Neuronal stem cell (in vitro differentiated cells): ENCODE results near the gene KRTAP10-6.
"Not testable (repeated sequence)": the region's sequence is repeated elsewhere in the genome, so short reads cannot be mapped to it uniquely, and the experiment has no call there.

ENCODE experiments used
- DNase-seq: peaks from one replicate; pipeline ENCODE4 v3.0.0-alpha.2; 2013; ENCODE audit warnings: low spot score
- H2AFZ ChIP-seq: one replicate; pipeline ENCODE4 v1.6.1; 2013; ENCODE audit warnings: mild to moderate bottlenecking, low read length, inconsistent platforms
- H2AK5ac ChIP-seq: 2 replicates; pipeline ENCODE4 v1.6.1; 2013; ENCODE audit warnings: low read depth, mild to moderate bottlenecking, inconsistent platforms, low read length, moderate library complexity, mixed read lengths
- H2BK120ac ChIP-seq: 2 replicates; pipeline ENCODE4 v1.6.1; 2013; ENCODE audit warnings: low read depth, mild to moderate bottlenecking, inconsistent platforms, low read length, moderate library complexity, mixed read lengths
- H2BK12ac ChIP-seq: one replicate; pipeline ENCODE4 v1.6.1; 2013; ENCODE audit warnings: low read length, inconsistent platforms
- H2BK15ac ChIP-seq: 2 replicates; pipeline ENCODE4 v1.6.1; 2013; ENCODE audit warnings: mild to moderate bottlenecking, low read length, inconsistent platforms, mixed read lengths
- H2BK5ac ChIP-seq: one replicate; pipeline ENCODE4 v1.6.1; 2013; ENCODE audit warnings: inconsistent platforms, mild to moderate bottlenecking, low read length, moderate library complexity
- H3K14ac ChIP-seq: one replicate; pipeline ENCODE4 v1.6.1; 2013; ENCODE audit warnings: low read length, inconsistent platforms
- H3K18ac ChIP-seq: 2 replicates; pipeline ENCODE4 v1.6.1; 2013; ENCODE audit warnings: low read length, inconsistent platforms
- H3K23ac ChIP-seq: 2 replicates; pipeline ENCODE4 v1.6.1; 2013; ENCODE audit warnings: low read depth, mild to moderate bottlenecking, mixed read lengths, low read length, inconsistent platforms; ENCODE audit not compliant: poor library complexity
- H3K27ac ChIP-seq: replicated peaks from 3 replicates; pipeline ENCODE4 v1.5.1; 2013; ENCODE audit warnings: low read length, inconsistent platforms
- H3K27me3 ChIP-seq, 3 experiments: 2 replicates each; pipeline ENCODE4 v1.6.1; 2013; ENCODE audit warnings: low read length in 3 of 3, mild to moderate bottlenecking in 2 of 3, inconsistent platforms in 1 of 3, low read depth in 1 of 3, mixed read lengths in 1 of 3, moderate library complexity in 1 of 3; ENCODE audit not compliant: control insufficient read depth in 3 of 3, insufficient read depth in 3 of 3
- H3K36me3 ChIP-seq, 2 donors: replicated peaks in 1 of 2; 2 replicates each; pipeline ENCODE4 v1.6.1; 2013; ENCODE audit warnings: low read length in 2 of 2; ENCODE audit not compliant: control insufficient read depth in 2 of 2, insufficient read depth in 2 of 2
- H3K4ac ChIP-seq: 2 replicates; pipeline ENCODE4 v1.6.1; 2013; ENCODE audit warnings: inconsistent platforms, mild to moderate bottlenecking, low read length, moderate library complexity
- H3K4me1 ChIP-seq, 2 donors: 1 replicate in 1 of 2; 2 replicates in 1 of 2; pipeline ENCODE4 v1.6.1; 2013; ENCODE audit warnings: low read length in 2 of 2, low read depth in 1 of 2; ENCODE audit not compliant: control insufficient read depth in 2 of 2, insufficient read depth in 1 of 2
- H3K4me2 ChIP-seq: one replicate; pipeline ENCODE4 v1.6.1; 2013; ENCODE audit warnings: mild to moderate bottlenecking, low read length, inconsistent platforms; ENCODE audit not compliant: insufficient read depth, poor library complexity, severe bottlenecking
- H3K4me3 ChIP-seq, 2 donors: 2 replicates each; pipeline ENCODE4 v1.5.1; 2013; ENCODE audit warnings: low read length in 2 of 2, mild to moderate bottlenecking in 2 of 2, inconsistent platforms in 1 of 2, moderate library complexity in 1 of 2
- H3K79me1 ChIP-seq: one replicate; pipeline ENCODE4 v1.6.1; 2013; ENCODE audit warnings: low read depth, mild to moderate bottlenecking, inconsistent platforms, low read length, moderate library complexity
- H3K9ac ChIP-seq: one replicate; pipeline ENCODE4 v1.6.1; 2013; ENCODE audit warnings: mild to moderate bottlenecking, low read depth, low read length, inconsistent platforms; ENCODE audit not compliant: poor library complexity
- H3K9me3 ChIP-seq, 2 donors: replicated peaks in 1 of 2; 2 replicates each; pipeline versions ENCODE3 to v1.6.1; 2013; ENCODE audit warnings: low read length in 2 of 2, mild to moderate bottlenecking in 2 of 2, inconsistent platforms in 1 of 2, low read depth in 1 of 2, mixed read lengths in 1 of 2, moderate library complexity in 1 of 2; ENCODE audit not compliant: control insufficient read depth in 2 of 2, insufficient read depth in 1 of 2
- H4K8ac ChIP-seq: one replicate; pipeline ENCODE4 v1.6.1; 2013; ENCODE audit warnings: low read depth, mild to moderate bottlenecking, inconsistent platforms, low read length, moderate library complexity
- H4K91ac ChIP-seq: one replicate; pipeline ENCODE4 v1.6.1; 2013; ENCODE audit warnings: low read length, low read depth, mild to moderate bottlenecking, inconsistent platforms; ENCODE audit not compliant: poor library complexity
- WGBS, 2 donors: extraction: QIAGEN DNeasy Blood & Tissue Kit; methylation state at CpG; one replicate each; pipeline ENCODE4 v1.1.7; 2013; ENCODE audit warnings: missing lambda C conversion rate in 2 of 2, mixed read lengths in 1 of 2; ENCODE audit not compliant: insufficient read length in 2 of 2, insufficient replicate concordance in 1 of 2; ENCODE audit errors: extremely low coverage in 2 of 2; 5-methylcytosine and 5-hydroxymethylcytosine counted together

The KRTAP10-6 gene

DNA sequence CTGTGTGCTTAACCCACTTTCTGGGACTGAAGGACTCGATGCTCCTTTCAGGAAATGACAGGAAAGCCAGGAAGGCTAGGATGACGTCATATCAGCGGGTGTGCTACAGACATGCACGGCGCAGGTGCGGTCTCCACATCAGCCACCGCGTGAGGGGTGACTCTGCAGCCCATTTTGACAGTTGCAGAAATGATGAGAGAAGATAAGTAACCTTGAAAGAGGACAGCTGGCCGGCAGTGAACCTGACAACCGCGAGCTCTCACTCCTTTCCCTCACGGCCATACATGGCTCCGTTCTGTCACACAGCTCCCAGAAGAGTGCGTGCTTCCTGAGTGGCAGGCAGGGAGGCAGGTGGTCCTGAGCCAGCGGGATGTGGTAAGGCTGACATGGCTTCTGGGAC, 10.2 kb downstream of the KRTAP10-6 start:
- Histone ChIP-seq H4K91ac (no peak overlapping the region), H4K8ac (no peak overlapping the region), H2AFZ (no peak overlapping the region), H3K36me3 (no peaks in the 10 kb centered on the region), H2BK120ac (no peak overlapping the region), H3K14ac (no peak overlapping the region), H3K4me3 (no peak overlapping the region), H3K4ac (no peak overlapping the region), H2BK12ac (no peak overlapping the region), H3K79me1 (no peaks in the 10 kb centered on the region), H3K9me3 (peaks cover 6 to 7% of the 10 kb centered on the region in 2 donors), H2BK5ac (no peak overlapping the region), H3K4me1 (no peaks in the 10 kb centered on the region), H3K27ac (no peak overlapping the region), H3K4me2 (no peak overlapping the region), H3K9ac (no peak overlapping the region), H3K27me3 (peaks cover 0 to 6% (median 0%) of the 10 kb centered on the region in 3 experiments), H3K18ac (peak overlapping the region; percentile 4), H2BK15ac (peak overlapping the region; percentile 8), H3K23ac (no peak overlapping the region), H2AK5ac (no peak overlapping the region)
- no CpG with 5 or more reads among the region's 15 CpGs for WGBS, 2 donors
- no peak for DNase-seq

- no peaks in the 10 kb centered on the region for H3K36me3 ChIP-seq
- peaks cover 9 to 10% of the 10 kb centered on the region in 2 donors for H3K9me3 ChIP-seq
- H3K4me3 ChIP-seq: no peak overlapping the region
- no peak for DNase-seq
- H3K27ac ChIP-seq: no peak overlapping the region
- H2BK15ac ChIP-seq: no peak overlapping the region
- H3K79me1 ChIP-seq: no peaks in the 10 kb centered on the region
- WGBS, 2 donors: no CpG with 5 or more reads among the region's 3 CpGs
- no peak overlapping the region for H2BK120ac ChIP-seq
- no peak overlapping the region for H3K14ac ChIP-seq
- no peak overlapping the region for H4K91ac ChIP-seq
- H2BK5ac ChIP-seq: no peak overlapping the region
- no peak overlapping the region for H3K9ac ChIP-seq
- no peak overlapping the region for H3K18ac ChIP-seq
- peaks cover 0 to 6% (median 0%) of the 10 kb centered on the region in 3 experiments for H3K27me3 ChIP-seq
- H3K23ac ChIP-seq: no peak overlapping the region
- H4K8ac ChIP-seq: no peak overlapping the region
- H2AK5ac ChIP-seq: no peak overlapping the region
- no peak overlapping the region for H3K4ac ChIP-seq
- H2BK12ac ChIP-seq: no peak overlapping the region
- no peak overlapping the region for H3K4me2 ChIP-seq
- no peak overlapping the region for H2AFZ ChIP-seq
- H3K4me1 ChIP-seq: no peaks in the 10 kb centered on the region
Measured at GRCh38 chr21:44581158-44581557, 11.1 kb downstream of the KRTAP10-6 start.

- H3K27me3 ChIP-seq: not testable (repeated sequence)
Measured at GRCh38 chr21:44580231-44580821, 12.0 kb downstream of the KRTAP10-6 start, which contains the start of gene KRTAP10-5. Gene KRTAP10-5, minus strand, starts transcription at chr21:44580604. Its CDS starts 26 bp downstream, at chr21:44580578.

DNA sequence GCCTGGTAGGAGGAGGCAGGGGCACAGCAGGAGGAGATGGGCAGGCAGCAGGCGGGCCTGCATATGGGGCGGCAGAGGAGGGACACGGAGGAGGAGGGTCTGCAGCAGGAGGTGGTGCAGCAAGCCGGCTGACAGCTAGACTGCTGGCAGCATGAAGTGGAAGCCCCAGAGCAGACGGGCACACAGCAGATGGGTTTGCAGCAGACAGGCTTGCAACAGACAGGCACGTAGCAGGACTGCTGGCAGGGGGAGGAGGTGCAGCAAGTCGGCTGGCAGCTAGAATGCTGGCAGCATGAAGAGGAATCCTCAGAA, 12.5 kb downstream of the KRTAP10-6 start:
- H3K14ac ChIP-seq: peak overlapping the region; percentile 51
- H2BK120ac ChIP-seq: no peak overlapping the region
- WGBS, 2 donors: no CpG with 5 or more reads among the region's 7 CpGs
- peaks cover 9 to 11% of the 10 kb centered on the region in 2 donors for H3K9me3 ChIP-seq
- H3K27ac ChIP-seq: no peak overlapping the region
- H3K4me3 ChIP-seq: no peak overlapping the region
- DNase-seq: no peak
- H3K36me3 ChIP-seq: no peaks in the 10 kb centered on the region
- H3K23ac ChIP-seq: peak overlapping the region; percentile 70
- H4K8ac ChIP-seq: no peak overlapping the region
- peaks cover 0 to 2% of the 10 kb centered on the region in 2 donors for H3K4me1 ChIP-seq
- H3K18ac ChIP-seq: peak overlapping the region; percentile 31
- H2AFZ ChIP-seq: no peak overlapping the region
- H3K79me1 ChIP-seq: no peaks in the 10 kb centered on the region
- peak overlapping the region; percentile 35 for H2BK12ac ChIP-seq
- peaks cover 0 to 4% (median 0%) of the 10 kb centered on the region in 3 experiments for H3K27me3 ChIP-seq
- H2BK15ac ChIP-seq: peak overlapping the region; percentile 52
- H3K4ac ChIP-seq: peak overlapping the region; percentile 18
- H3K4me2 ChIP-seq: no peak overlapping the region
- peak overlapping the region; percentile 89 for H2AK5ac ChIP-seq
- H4K91ac ChIP-seq: no peak overlapping the region
- no peak overlapping the region for H3K9ac ChIP-seq
- H2BK5ac ChIP-seq: no peak overlapping the region

More at GRCh38 chr21:44580231-44580821, 12.0 kb downstream of the KRTAP10-6 start, which contains the start of gene KRTAP10-5:
- WGBS, 2 donors: no CpG with 5 or more reads among the region's 19 CpGs
- peak within 1 kb of the TSS; percentile 18 for H3K4ac ChIP-seq
- not testable (repeated sequence) for DNase-seq, H3K36me3 ChIP-seq, H2AFZ ChIP-seq, H3K27ac ChIP-seq, H3K4me3 ChIP-seq, H3K79me1 ChIP-seq, H3K9ac ChIP-seq, H2BK120ac ChIP-seq, H4K8ac ChIP-seq, H3K4me2 ChIP-seq, H2BK5ac ChIP-seq, H3K4me1 ChIP-seq, H4K91ac ChIP-seq
- peak within 1 kb of the TSS; percentile 51 for H3K14ac ChIP-seq
- peak within 1 kb of the TSS; percentile 89 for H2AK5ac ChIP-seq
- H3K18ac ChIP-seq: peak within 1 kb of the TSS; percentile 61
- peak within 1 kb of the TSS; percentile 70 for H3K23ac ChIP-seq
- peak within 1 kb of the TSS; percentile 52 for H2BK15ac ChIP-seq
- peaks cover 9 to 11% of the 10 kb centered on the region in 2 donors for H3K9me3 ChIP-seq
- peak within 1 kb of the TSS; percentile 35 for H2BK12ac ChIP-seq
